Neural progenitor cell (in vitro differentiated cells): Measurements from ENCODE around the gene PODN.

Source experiments
- CTCF ChIP-seq: fragments of 200-600 bp; sonication (generic); IDR thresholded peaks from 2 replicates; pipeline ENCODE4 v1.5.1; 2017; ENCODE audit warnings: antibody characterized with exemption, mild to moderate bottlenecking
- EZH2phosphoT487 ChIP-seq: fragments of 200-600 bp; sonication (generic); IDR thresholded peaks from 2 replicates; pipeline ENCODE4 v1.6.1; 2017; ENCODE audit warnings: antibody characterized with exemption

GRCh38 chr1:53031732-53032131 is 30.3 kb upstream of the PODN start:
- no peak for TF ChIP-seq CTCF
- TF ChIP-seq EZH2phosphoT487: no peak
